ENCODE results near the gene FIG4.
"Not testable (repeated sequence)": the region's sequence is repeated elsewhere in the genome, so short reads cannot be mapped to it uniquely, and the experiment has no call there.

FIG4 gene

DNA sequence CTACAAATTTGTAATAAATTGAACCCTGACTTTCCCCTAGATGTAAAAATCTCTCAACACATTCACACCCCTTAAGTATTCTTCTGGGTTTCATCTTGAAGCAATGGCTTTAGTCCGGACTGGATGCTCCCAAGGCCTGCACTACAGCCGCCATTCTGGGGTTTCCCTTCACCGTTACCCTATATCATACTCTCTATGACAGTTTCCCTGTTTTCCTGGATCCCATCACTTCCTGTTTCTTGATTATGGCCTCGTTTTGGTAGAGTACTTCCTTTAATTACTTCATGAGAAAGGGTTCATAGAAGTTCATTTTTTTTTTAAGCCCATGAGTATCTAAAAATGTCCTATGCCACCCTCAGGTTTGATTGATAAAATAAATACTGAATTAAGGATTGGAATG, 11.7 kb downstream of the FIG4 start:
- H3K9me3 ChIP-seq (ENCODE audit: control insufficient read depth, insufficient read depth, low read depth, low read length) = no peaks in the 10 kb centered on the region
- no peaks in the 10 kb centered on the region for H3K36me3 ChIP-seq (ENCODE audit: control insufficient read depth, insufficient read depth, low read length)
- H3K4me1 ChIP-seq (ENCODE audit: control insufficient read depth, insufficient read depth, low read length) = peaks cover 33% of the 10 kb centered on the region
- no peak overlapping the region for H3K4me3 ChIP-seq (ENCODE audit: low read depth, low read length)
- no peak overlapping the region for H3K9ac ChIP-seq (ENCODE audit: low read length)
- H3K27me3 ChIP-seq (ENCODE audit: control insufficient read depth, insufficient read depth, low read length) = no peaks in the 10 kb centered on the region
- no peak overlapping the region for H3K27ac ChIP-seq (ENCODE audit: low read depth, low read length)

DNA sequence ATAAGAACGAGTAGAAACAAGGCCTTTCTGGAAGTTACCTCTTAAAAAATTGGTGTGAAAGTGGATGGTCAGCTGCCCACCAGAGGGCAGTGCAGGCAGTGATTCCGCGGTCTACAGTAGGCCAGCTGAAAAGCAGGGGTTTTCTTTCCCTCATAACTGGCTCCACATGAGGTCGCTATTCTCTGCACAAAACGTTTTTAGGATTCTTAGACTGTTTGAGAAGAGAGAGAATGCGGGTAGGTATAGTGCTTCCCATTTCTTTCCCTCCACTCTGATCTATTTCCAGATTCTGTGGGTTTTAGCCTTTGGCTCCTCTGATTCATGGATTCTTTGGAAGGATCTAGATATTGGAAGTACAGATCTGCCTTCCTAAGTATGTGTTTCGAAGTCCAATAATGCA, 14.2 kb downstream of the FIG4 start:
- Histone ChIP-seq H3K36me3 (ENCODE audit: control insufficient read depth, insufficient read depth, low read length) (no peaks in the 10 kb centered on the region), H3K9ac (ENCODE audit: low read length) (no peak overlapping the region), H3K27me3 (ENCODE audit: control insufficient read depth, insufficient read depth, low read length) (no peaks in the 10 kb centered on the region), H3K27ac (ENCODE audit: low read depth, low read length) (no peak overlapping the region), H3K9me3 (ENCODE audit: control insufficient read depth, insufficient read depth, low read depth, low read length) (0 out of 2 replicates have a peak, but pooled peaks cover 2% of the 10 kb centered on the region), H3K4me3 (ENCODE audit: low read depth, low read length) (no peak overlapping the region), H3K4me1 (ENCODE audit: control insufficient read depth, insufficient read depth, low read length) (peaks cover 33% of the 10 kb centered on the region)

DNA sequence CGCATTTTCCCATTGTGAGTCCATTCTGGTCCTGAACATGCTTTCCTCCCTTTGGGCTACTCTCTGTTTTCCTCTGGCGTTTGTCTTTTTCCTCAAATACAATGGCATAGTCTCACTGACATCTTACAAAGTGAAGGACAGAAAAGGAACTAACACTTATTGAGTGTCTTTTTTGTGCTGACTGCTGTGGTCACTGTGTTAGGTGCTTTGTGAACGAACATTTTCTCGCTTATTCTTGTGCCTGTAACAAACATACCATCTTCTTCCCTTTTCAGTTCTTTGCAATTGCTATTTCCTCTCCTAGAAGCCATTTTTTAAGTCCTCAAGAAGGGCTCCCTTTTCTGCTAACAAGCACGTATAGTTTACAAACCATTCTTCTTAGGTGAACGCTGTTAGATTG, 15.4 kb downstream of the FIG4 start:
- Histone ChIP-seq H3K4me3 (ENCODE audit: low read depth, low read length) (no peak overlapping the region), H3K27ac (ENCODE audit: low read depth, low read length) (no peak overlapping the region), H3K4me1 (ENCODE audit: control insufficient read depth, insufficient read depth, low read length) (peaks cover 24% of the 10 kb centered on the region), H3K27me3 (ENCODE audit: control insufficient read depth, insufficient read depth, low read length) (no peaks in the 10 kb centered on the region), H3K9ac (ENCODE audit: low read length) (no peak overlapping the region), H3K36me3 (ENCODE audit: control insufficient read depth, insufficient read depth, low read length) (no peaks in the 10 kb centered on the region), H3K9me3 (ENCODE audit: control insufficient read depth, insufficient read depth, low read depth, low read length) (0 out of 2 replicates have a peak, but pooled peaks cover 2% of the 10 kb centered on the region)

DNA sequence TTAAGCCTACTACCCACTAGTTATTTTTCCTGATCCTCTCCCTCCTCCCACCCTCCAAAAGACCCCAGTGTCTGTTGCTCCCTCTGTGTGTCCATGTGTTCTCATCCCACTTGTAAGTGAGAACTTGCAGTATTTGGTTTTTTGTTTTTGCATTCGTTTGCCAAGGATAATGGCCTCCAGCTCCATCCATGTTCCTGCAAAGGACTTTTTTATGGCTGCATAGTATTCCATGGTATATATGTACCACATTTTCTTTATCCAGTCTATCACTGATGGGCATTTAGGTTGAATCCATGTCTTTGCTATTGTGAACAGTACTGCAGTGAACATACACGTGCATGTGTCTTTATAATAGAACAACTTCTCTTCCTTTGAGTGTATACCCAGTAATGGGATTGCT, 17.0 kb downstream of the FIG4 start:
- H3K27me3 ChIP-seq (ENCODE audit: control insufficient read depth, insufficient read depth, low read length); H3K4me3 ChIP-seq (ENCODE audit: low read depth, low read length); H3K9ac ChIP-seq (ENCODE audit: low read length); H3K27ac ChIP-seq (ENCODE audit: low read depth, low read length); H3K9me3 ChIP-seq (ENCODE audit: control insufficient read depth, insufficient read depth, low read depth, low read length); H3K4me1 ChIP-seq (ENCODE audit: control insufficient read depth, insufficient read depth, low read length); H3K36me3 ChIP-seq (ENCODE audit: control insufficient read depth, insufficient read depth, low read length): not testable (repeated sequence)

DNA sequence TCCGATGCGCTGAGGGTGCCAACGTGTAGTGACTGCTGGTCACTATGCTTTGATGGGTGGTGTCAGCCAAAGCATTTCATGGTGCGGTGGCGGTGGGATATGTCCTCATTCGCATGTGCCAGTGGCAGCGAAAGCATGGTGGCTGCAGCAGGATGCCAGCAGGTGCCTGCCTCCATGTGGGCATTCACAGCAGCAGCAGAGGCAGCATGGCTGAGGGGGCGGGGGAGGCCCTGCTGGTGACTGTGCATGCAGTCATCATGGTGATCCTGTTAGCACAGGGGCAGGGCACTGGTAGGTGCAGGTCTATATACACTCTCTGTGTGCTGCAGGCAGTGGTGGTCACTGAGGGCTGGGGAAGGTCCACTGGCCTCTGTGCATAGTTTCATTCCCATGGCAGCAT, 22.0 kb downstream of the FIG4 start:
- Histone ChIP-seq H3K27me3 (ENCODE audit: control insufficient read depth, insufficient read depth, low read length) (no peaks in the 10 kb centered on the region), H3K9ac (ENCODE audit: low read length) (no peak overlapping the region), H3K4me1 (ENCODE audit: control insufficient read depth, insufficient read depth, low read length) (no peaks in the 10 kb centered on the region)

DNA sequence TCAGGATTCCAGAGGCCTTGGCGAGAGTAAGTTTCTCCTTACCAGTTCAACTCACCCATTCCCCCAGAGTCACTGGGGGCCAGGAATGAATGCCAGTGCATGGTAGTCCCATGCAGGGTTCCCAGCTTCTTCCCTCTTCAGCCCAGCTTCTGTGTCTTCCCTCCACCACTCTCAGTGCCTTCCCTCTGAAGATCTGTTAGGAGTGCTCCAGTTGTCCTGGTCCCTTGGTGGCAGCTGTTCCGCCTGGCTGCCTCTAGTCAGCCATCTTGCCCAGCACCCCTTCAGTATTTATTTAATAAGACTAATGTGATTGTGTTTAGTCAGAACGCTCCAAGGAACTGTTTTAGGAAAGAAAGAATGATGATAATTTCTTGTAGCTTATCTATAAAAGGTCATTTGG, 23.1 kb downstream of the FIG4 start:
- H3K9me3 ChIP-seq (ENCODE audit: control insufficient read depth, insufficient read depth, low read depth, low read length) = 0 out of 2 replicates have a peak, but pooled peaks cover 1% of the 10 kb centered on the region
- no peaks in the 10 kb centered on the region; the same call in 1 of the 2 replicates for H3K36me3 ChIP-seq (ENCODE audit: control insufficient read depth, insufficient read depth, low read length)
- no peak overlapping the region for H3K4me3 ChIP-seq (ENCODE audit: low read depth, low read length)
- no peaks in the 10 kb centered on the region for H3K4me1 ChIP-seq (ENCODE audit: control insufficient read depth, insufficient read depth, low read length)
- no peak overlapping the region for H3K27ac ChIP-seq (ENCODE audit: low read depth, low read length)
- H3K9ac ChIP-seq (ENCODE audit: low read length) = no peak overlapping the region
- no peaks in the 10 kb centered on the region for H3K27me3 ChIP-seq (ENCODE audit: control insufficient read depth, insufficient read depth, low read length)

More for the DNA sequence above, 22.0 kb downstream of the FIG4 start:
- Histone ChIP-seq H3K27ac (ENCODE audit: low read depth, low read length) (no peak overlapping the region), H3K9me3 (ENCODE audit: control insufficient read depth, insufficient read depth, low read depth, low read length) (0 out of 2 replicates have a peak, but pooled peaks cover 2% of the 10 kb centered on the region), H3K4me3 (ENCODE audit: low read depth, low read length) (no peak overlapping the region), H3K36me3 (ENCODE audit: control insufficient read depth, insufficient read depth, low read length) (no peaks in the 10 kb centered on the region; the same call in 1 of the 2 replicates)

DNA sequence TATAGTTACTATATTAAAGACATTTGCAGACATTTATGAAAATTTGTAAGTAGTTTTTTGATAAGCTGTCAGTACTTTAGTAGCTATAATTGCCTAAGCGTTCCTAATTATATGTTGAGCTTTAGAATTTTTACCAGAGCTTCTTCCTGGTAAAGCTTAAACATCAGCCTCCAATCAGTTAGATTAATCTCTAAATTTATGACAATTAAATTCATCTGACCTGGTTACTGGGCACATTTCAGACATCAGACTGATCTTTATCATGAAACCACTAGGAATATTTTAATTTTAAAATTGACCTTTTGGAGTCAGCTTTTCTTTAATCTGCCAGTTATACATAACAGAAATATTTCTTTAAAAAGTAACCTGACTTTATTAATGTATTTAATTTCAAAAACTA, 23.5 kb downstream of the FIG4 start:
- Histone ChIP-seq H3K27ac (ENCODE audit: low read depth, low read length) (no peak overlapping the region), H3K36me3 (ENCODE audit: control insufficient read depth, insufficient read depth, low read length) (no peaks in the 10 kb centered on the region; the same call in 1 of the 2 replicates), H3K4me1 (ENCODE audit: control insufficient read depth, insufficient read depth, low read length) (0 out of 2 replicates have a peak, but pooled peaks cover under 1% of the 10 kb centered on the region), H3K9me3 (ENCODE audit: control insufficient read depth, insufficient read depth, low read depth, low read length) (no peaks in the 10 kb centered on the region), H3K4me3 (ENCODE audit: low read depth, low read length) (no peak overlapping the region), H3K9ac (ENCODE audit: low read length) (no peak overlapping the region), H3K27me3 (ENCODE audit: control insufficient read depth, insufficient read depth, low read length) (no peaks in the 10 kb centered on the region)

DNA sequence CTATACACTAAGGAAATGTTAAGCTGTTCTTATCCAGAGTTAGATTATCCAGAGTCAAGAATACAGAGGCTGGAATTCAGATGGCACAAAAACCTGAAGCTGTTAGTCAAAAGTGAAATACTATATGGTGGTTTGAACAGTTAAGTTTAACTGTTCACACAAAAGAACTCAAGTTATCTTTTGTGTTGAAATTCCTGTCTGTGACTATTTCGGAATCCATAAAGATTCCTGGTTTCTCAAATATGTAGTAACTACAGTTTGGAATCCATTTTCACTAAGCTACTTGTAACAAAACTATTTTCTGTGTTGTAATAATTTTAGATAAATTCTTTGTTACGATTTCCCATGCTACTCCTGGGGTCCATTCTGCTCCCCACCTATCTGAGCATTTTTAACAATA, 24.5 kb downstream of the FIG4 start:
- Histone ChIP-seq H3K9me3 (ENCODE audit: control insufficient read depth, insufficient read depth, low read depth, low read length) (no peaks in the 10 kb centered on the region), H3K4me1 (ENCODE audit: control insufficient read depth, insufficient read depth, low read length) (0 out of 2 replicates have a peak, but pooled peaks cover 5% of the 10 kb centered on the region), H3K27me3 (ENCODE audit: control insufficient read depth, insufficient read depth, low read length) (no peaks in the 10 kb centered on the region), H3K4me3 (ENCODE audit: low read depth, low read length) (no peak overlapping the region), H3K27ac (ENCODE audit: low read depth, low read length) (no peak overlapping the region), H3K36me3 (ENCODE audit: control insufficient read depth, insufficient read depth, low read length) (no peaks in the 10 kb centered on the region; the same call in 1 of the 2 replicates), H3K9ac (ENCODE audit: low read length) (no peak overlapping the region)

DNA sequence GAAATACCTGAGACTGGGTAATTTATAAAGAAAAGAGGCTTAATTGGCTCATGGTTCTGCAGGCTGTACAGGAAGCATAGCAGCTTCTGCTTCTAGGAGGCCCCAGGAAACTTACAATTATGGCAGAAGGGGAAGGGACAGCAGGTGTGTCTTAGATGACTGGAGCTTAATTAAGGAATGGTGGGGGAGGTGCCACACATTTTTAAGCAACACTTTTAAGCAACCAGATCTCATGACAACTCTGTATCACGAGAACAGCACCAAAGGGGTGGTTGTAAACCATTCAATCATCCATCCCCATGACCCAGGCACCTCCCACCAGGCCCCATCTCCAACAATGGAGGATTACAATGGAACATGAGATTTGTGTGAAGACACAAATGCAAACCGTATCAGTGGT, 26.9 kb downstream of the FIG4 start:
- Histone ChIP-seq H3K27ac (ENCODE audit: low read depth, low read length) (no peak overlapping the region), H3K9ac (ENCODE audit: low read length) (no peak overlapping the region), H3K36me3 (ENCODE audit: control insufficient read depth, insufficient read depth, low read length) (no peaks in the 10 kb centered on the region; the same call in 1 of the 2 replicates), H3K27me3 (ENCODE audit: control insufficient read depth, insufficient read depth, low read length) (no peaks in the 10 kb centered on the region), H3K4me3 (ENCODE audit: low read depth, low read length) (no peak overlapping the region), H3K4me1 (ENCODE audit: control insufficient read depth, insufficient read depth, low read length) (0 out of 2 replicates have a peak, but pooled peaks cover 5% of the 10 kb centered on the region), H3K9me3 (ENCODE audit: control insufficient read depth, insufficient read depth, low read depth, low read length) (no peaks in the 10 kb centered on the region)

DNA sequence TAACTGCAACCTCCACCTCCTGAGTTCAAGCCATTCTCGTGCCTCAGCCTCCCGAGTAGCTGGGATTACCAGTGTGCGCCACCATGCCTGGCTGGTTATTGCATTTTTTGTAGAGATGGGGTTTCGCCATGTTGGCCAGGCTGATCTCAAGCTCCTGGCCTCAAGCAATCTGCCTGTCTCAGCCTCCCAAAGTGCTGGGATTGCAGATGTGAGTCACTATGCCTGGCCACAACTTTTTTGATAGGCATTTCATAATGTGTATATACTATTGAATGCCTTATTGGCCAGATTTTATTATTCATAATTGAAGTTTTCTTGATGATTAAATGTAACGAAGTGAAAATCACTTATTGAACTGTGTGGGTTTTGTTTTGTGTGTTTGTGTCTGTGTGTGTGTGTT, 27.9 kb downstream of the FIG4 start:
- H3K36me3 ChIP-seq (ENCODE audit: control insufficient read depth, insufficient read depth, low read length) = no peaks in the 10 kb centered on the region; the same call in 1 of the 2 replicates
- H3K9me3 ChIP-seq (ENCODE audit: control insufficient read depth, insufficient read depth, low read depth, low read length) = no peaks in the 10 kb centered on the region
- H3K9ac ChIP-seq (ENCODE audit: low read length) = no peak overlapping the region
- H3K27me3 ChIP-seq (ENCODE audit: control insufficient read depth, insufficient read depth, low read length) = no peaks in the 10 kb centered on the region
- no peak overlapping the region for H3K4me3 ChIP-seq (ENCODE audit: low read depth, low read length)
- H3K27ac ChIP-seq (ENCODE audit: low read depth, low read length) = no peak overlapping the region
- 0 out of 2 replicates have a peak, but pooled peaks cover 5% of the 10 kb centered on the region for H3K4me1 ChIP-seq (ENCODE audit: control insufficient read depth, insufficient read depth, low read length)

DNA sequence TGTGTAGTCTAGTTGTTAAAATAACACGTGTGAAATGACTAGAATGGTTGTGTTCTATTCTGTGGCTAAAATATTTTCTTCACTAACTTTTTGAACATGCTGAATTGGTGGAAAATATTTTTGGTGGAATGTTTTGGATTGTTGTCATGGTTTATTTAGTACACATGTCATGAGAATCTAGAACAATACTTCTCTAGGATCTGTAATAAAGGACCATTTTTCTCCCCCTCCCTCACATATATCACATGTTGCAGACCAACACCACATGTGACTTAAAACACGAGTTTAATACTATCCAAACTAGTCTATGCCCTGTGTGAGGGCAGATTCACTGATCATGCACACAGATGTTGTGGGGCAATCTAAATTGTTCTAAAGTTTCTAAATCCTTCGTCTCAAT, 29.2 kb downstream of the FIG4 start:
- no peaks in the 10 kb centered on the region for H3K9me3 ChIP-seq (ENCODE audit: control insufficient read depth, insufficient read depth, low read depth, low read length)
- H3K27me3 ChIP-seq (ENCODE audit: control insufficient read depth, insufficient read depth, low read length) = no peaks in the 10 kb centered on the region
- H3K9ac ChIP-seq (ENCODE audit: low read length) = no peak overlapping the region
- H3K27ac ChIP-seq (ENCODE audit: low read depth, low read length) = no peak overlapping the region
- 0 out of 2 replicates have a peak, but pooled peaks cover 5% of the 10 kb centered on the region for H3K4me1 ChIP-seq (ENCODE audit: control insufficient read depth, insufficient read depth, low read length)
- no peak overlapping the region for H3K4me3 ChIP-seq (ENCODE audit: low read depth, low read length)
- no peaks in the 10 kb centered on the region; the same call in 1 of the 2 replicates for H3K36me3 ChIP-seq (ENCODE audit: control insufficient read depth, insufficient read depth, low read length)

All from HUES6 (cell line).